OCI-LY3 (cell line): ENCODE measurements around the gene BEST4.

Source experiments
- EZH2phosphoT487 ChIP-seq: fragments of 200-600 bp; shearing (Covaris generic); IDR thresholded peaks from 2 replicates; pipeline ENCODE4 v1.6.1; 2018; ENCODE audit warnings: antibody characterized with exemption, mixed run types, low read depth
- TF ChIP-seq, protein P1 (sequence below): fragments of 200-600, 300-600 bp; sonication (generic); IDR thresholded peaks from 2 replicates; pipeline ENCODE4 v1.5.1; 2014; ENCODE audit warnings: antibody characterized with exemption, low read length, low read depth

DNA sequence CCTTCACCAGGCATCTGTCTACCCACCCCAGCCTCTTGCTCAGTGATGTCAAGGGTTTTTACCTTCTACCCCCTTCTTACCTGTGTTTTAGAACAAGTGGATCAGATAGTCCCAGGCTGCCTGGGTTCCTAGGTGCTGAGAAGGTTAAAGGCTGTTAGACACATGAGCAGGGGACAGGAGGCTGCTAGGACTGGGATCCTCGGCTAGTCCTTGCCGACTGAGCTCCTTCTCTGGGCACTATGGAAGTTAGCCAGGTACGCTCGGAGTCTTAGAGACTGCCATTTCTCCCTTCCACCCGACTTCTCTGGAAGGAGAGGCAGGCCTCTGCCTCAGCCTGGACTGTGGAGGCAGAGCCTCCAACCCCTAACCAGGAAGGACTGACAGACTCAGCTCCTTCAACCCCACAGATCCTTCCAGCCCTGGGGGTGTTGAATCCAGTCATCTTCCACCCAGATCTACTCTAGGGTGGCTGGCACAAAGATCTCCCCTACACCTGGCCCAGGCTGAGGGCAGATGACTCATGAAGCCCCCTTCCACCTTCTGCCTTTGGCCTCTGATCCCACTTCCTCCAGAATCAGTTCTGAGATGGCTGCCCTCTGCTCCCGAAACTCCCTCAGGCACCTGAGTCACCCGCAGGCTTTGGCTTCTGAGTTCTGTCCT is 18.9 kb upstream of the BEST4 start, which contains the start of gene DYNLT4:
- TF ChIP-seq, protein P1, sequence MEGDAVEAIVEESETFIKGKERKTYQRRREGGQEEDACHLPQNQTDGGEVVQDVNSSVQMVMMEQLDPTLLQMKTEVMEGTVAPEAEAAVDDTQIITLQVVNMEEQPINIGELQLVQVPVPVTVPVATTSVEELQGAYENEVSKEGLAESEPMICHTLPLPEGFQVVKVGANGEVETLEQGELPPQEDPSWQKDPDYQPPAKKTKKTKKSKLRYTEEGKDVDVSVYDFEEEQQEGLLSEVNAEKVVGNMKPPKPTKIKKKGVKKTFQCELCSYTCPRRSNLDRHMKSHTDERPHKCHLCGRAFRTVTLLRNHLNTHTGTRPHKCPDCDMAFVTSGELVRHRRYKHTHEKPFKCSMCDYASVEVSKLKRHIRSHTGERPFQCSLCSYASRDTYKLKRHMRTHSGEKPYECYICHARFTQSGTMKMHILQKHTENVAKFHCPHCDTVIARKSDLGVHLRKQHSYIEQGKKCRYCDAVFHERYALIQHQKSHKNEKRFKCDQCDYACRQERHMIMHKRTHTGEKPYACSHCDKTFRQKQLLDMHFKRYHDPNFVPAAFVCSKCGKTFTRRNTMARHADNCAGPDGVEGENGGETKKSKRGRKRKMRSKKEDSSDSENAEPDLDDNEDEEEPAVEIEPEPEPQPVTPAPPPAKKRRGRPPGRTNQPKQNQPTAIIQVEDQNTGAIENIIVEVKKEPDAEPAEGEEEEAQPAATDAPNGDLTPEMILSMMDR: no peak
- no peak for TF ChIP-seq EZH2phosphoT487
